Subcutaneous adipose tissue (tissue), 4 donors: ENCODE measurements around the gene PTPRQ. TPM values are rescaled to one million over a fixed set of nuclear protein-coding genes. Genes with fewer than 3 reads are reported as not detected.

Experiments
- CTCF ChIP-seq: fragments of 450-650 bp; IDR thresholded peaks from one replicate; pipeline ENCODE4 v1.5.1; 2016; ENCODE audit warnings: low read depth, mild to moderate bottlenecking, control low read depth, antibody characterized with exemption, moderate library complexity
- total RNA-seq, 4 donors: library from RNA; depleted of rRNA; stranded (reverse); fragments of >200 nt; gene quantifications; one replicate each; pipeline ENCODE4 v1.1.0, GENCODE V29; 2016

Gene PTPRQ
- total RNA-seq, 4 donors from 2014 or later: 0.34 to 5.5 (median 2.2) TPM

- TF ChIP-seq CTCF: no peak
Observed at GRCh38 chr12:80531646-80532045, 87.6 kb downstream of the PTPRQ start.

- no peak for TF ChIP-seq CTCF
Observed at GRCh38 chr12:80539029-80539428, 95.0 kb downstream of the PTPRQ start.

- no peak for TF ChIP-seq CTCF
Observed at GRCh38 chr12:80549298-80549697, 105.3 kb downstream of the PTPRQ start.

GRCh38 chr12:80551897-80552296, 107.9 kb downstream of the PTPRQ start:
- no peak for TF ChIP-seq CTCF

- no peak for TF ChIP-seq CTCF
Observed at GRCh38 chr12:80553316-80553715, 109.3 kb downstream of the PTPRQ start.

GRCh38 chr12:80556566-80556965, 112.5 kb downstream of the PTPRQ start:
- no peak for TF ChIP-seq CTCF

- TF ChIP-seq CTCF: no peak
Observed at GRCh38 chr12:80559766-80560165, 115.7 kb downstream of the PTPRQ start.
